GM12878 (cell line): ENCODE data around the gene METTL3. TPM values are rescaled to one million over a fixed set of nuclear protein-coding genes. Genes with fewer than 3 reads are reported as not detected.

ENCODE experiments used
- ATAC-seq: fragments of 200-7000 bp; cut with Tn5 transposase; 3 replicates; pipeline ENCODE4 v1.9.1; 2020; ENCODE audit warnings: mild to moderate bottlenecking, moderate library complexity
- BruUV-seq: library from RNA; stranded (reverse); fragments of 400-500 nt; replicated peaks from 2 replicates; lab custom pipeline; 2021; lab: Mats Ljungman, UMichigan
- CTCF ChIA-PET: fragments of 300-600 bp; sonication (Branson Sonifier 250); formaldehyde crosslinking; extraction: SDS; loops from one replicate; lab custom pipeline; 2021; ENCODE audit warnings: inconsistent platforms; lab: Yijun Ruan, JAX
- POLR2A ChIA-PET: fragments of 350-600 bp; formaldehyde crosslinking; extraction: SDS; loops from one replicate; lab custom pipeline; 2021; ENCODE audit warnings: inconsistent platforms; lab: Charles Lee
- RAD21 ChIA-PET: fragments of 300-600 bp; sonication (Branson Sonifier 250); formaldehyde crosslinking; loops from one replicate; lab custom pipeline; 2023; ENCODE audit warnings: antibody characterized with exemption; ENCODE audit not compliant: unreplicated experiment; lab: Charles Lee
- SMC1A ChIA-PET: fragments of 300-600 bp; sonication (Branson Sonifier 250); formaldehyde crosslinking; loops from one replicate; lab custom pipeline; 2023; ENCODE audit not compliant: unreplicated experiment, uncharacterized antibody; lab: Charles Lee
- DNase-seq: peaks from one replicate; pipeline ENCODE4 v3.0.0-alpha.2; 2011; ENCODE audit warnings: low read depth, low spot score
- FAIRE-seq: peaks from 3 replicates; lab custom pipeline; 2011; peaks lifted over from hg19 to GRCh38; lab: Jason Lieb, UNC
- H2AFZ ChIP-seq: 2 replicates; pipeline ENCODE4 v1.6.0; 2011; ENCODE audit warnings: low read depth, low read length, control low read depth; ENCODE audit not compliant: control insufficient read depth
- H3K27ac ChIP-seq: 2 replicates; pipeline ENCODE4 v1.5.1; 2011; ENCODE audit warnings: control low read depth; ENCODE audit not compliant: control insufficient read depth, insufficient read depth
- H3K27me3 ChIP-seq, 2 experiments: replicated peaks in 1 of 2; 2 replicates each; pipeline versions ENCODE4 v1.6.0 to v1.6.1; 2011; ENCODE audit warnings: low read length in 1 of 2; ENCODE audit not compliant: control insufficient read depth in 2 of 2, insufficient read depth in 2 of 2
- H3K36me3 ChIP-seq, 2 experiments: 2 replicates each; pipeline ENCODE4 v1.5.1; 2011; ENCODE audit warnings: low read length in 1 of 2; ENCODE audit not compliant: control insufficient read depth in 2 of 2, insufficient read depth in 2 of 2
- H3K4me1 ChIP-seq: 2 replicates; pipeline ENCODE4 v1.6.1; 2011; ENCODE audit warnings: mild to moderate bottlenecking, low read length, moderate library complexity, mixed read lengths; ENCODE audit not compliant: control insufficient read depth, insufficient read depth
- H3K4me2 ChIP-seq: 2 replicates; pipeline ENCODE4 v1.6.0; 2011; ENCODE audit warnings: control low read depth; ENCODE audit not compliant: control insufficient read depth, insufficient read depth
- H3K4me3 ChIP-seq: fragments of 200-600 bp; sonication (generic); 2 replicates; pipeline ENCODE4 v1.5.1; 2016
- H3K79me2 ChIP-seq: 2 replicates; pipeline ENCODE4 v1.6.0; 2011; ENCODE audit warnings: low read length; ENCODE audit not compliant: control insufficient read depth, insufficient read depth
- H3K9ac ChIP-seq: 2 replicates; pipeline ENCODE4 v1.8.0; 2011; ENCODE audit warnings: low read length, control low read depth, mixed read lengths; ENCODE audit not compliant: control insufficient read depth, insufficient read depth
- H3K9me3 ChIP-seq: replicated peaks from 3 replicates; pipeline ENCODE4 v1.5.1; 2011; ENCODE audit warnings: mild to moderate bottlenecking, low read length; ENCODE audit not compliant: control insufficient read depth, insufficient read depth
- H4K20me1 ChIP-seq: 2 replicates; pipeline ENCODE4 v1.6.0; 2011; ENCODE audit not compliant: control insufficient read depth, insufficient read depth
- ATF7 ChIP-seq: fragments of 450-650 bp; IDR thresholded peaks from 2 replicates; pipeline ENCODE4 v1.6.1; 2016; ENCODE audit warnings: low read depth, mild to moderate bottlenecking
- BMI1 ChIP-seq: fragments of 450-650 bp; IDR thresholded peaks from 2 replicates; pipeline ENCODE4 v1.6.1; 2016; ENCODE audit warnings: mild to moderate bottlenecking, moderate library complexity, borderline replicate concordance
- FOXM1 ChIP-seq: IDR thresholded peaks from 2 replicates; pipeline ENCODE4 v1.6.1; 2012; ENCODE audit warnings: low read depth, mild to moderate bottlenecking, inconsistent platforms, low read length, moderate library complexity
- MLLT1 ChIP-seq: fragments of 450-650 bp; IDR thresholded peaks from 2 replicates; pipeline ENCODE4 v1.6.1; 2016; ENCODE audit warnings: mild to moderate bottlenecking
- NR2F1 ChIP-seq: fragments of 450-650 bp; conservative IDR thresholded peaks from 2 replicates; pipeline ENCODE4 v1.6.1; 2017; ENCODE audit warnings: mild to moderate bottlenecking
- ZNF207 ChIP-seq: fragments of 450-650 bp; IDR thresholded peaks from 2 replicates; pipeline ENCODE4 v1.6.1; 2014; ENCODE audit warnings: antibody characterized with exemption, mild to moderate bottlenecking, borderline replicate concordance
- ZNF24 ChIP-seq: fragments of 450-650 bp; IDR thresholded peaks from 2 replicates; pipeline ENCODE4 v1.6.1; 2017; ENCODE audit warnings: antibody characterized with exemption, mild to moderate bottlenecking
- WGBS: methylation state at CpG from one replicate; pipeline ENCODE4 v1.1.6; 2016; ENCODE audit warnings: low lambda C conversion rate; ENCODE audit not compliant: insufficient replicate concordance, insufficient coverage; ENCODE audit errors: missing lambda C conversion rate; 5-methylcytosine and 5-hydroxymethylcytosine counted together
- in situ Hi-C: fragments of 300-500 bp; cut with MboI; formaldehyde crosslinking; loops from 9 replicates; pipeline ENCODE4 v1.14.3; 2018; ENCODE audit warnings: mixed read lengths
- intact Hi-C: fragments of 100-400 bp; cut with micrococcal nuclease; formaldehyde crosslinking; loops from one replicate; pipeline ENCODE4 v1.14.2; 2022; ENCODE audit not compliant: unreplicated experiment
- polyA plus RNA-seq, 11 experiments: library from polyadenylated mRNA; depleted of rRNA in 4 of 11; unstranded in 6 of 11; stranded (reverse) in 5 of 11; fragments of >200 nt; fragmentation: Nextera tagmentation in 4 of 11; fragmentation: Illumina TruSeq in 1 of 11; extraction: Ambion mirVana in 4 of 11; extraction: Trizol in 1 of 11; gene quantifications; 1 replicate in 1 of 11; 2 replicates in 10 of 11; pipeline versions ENCODE4 v1.2.1 to v1.2.3, GENCODE V29; 2011 to 2016; ENCODE audit warnings: inconsistent platforms in 2 of 11, missing spikeins in 2 of 11, low read depth in 1 of 11
- total RNA-seq, 4 experiments: library from RNA; depleted of rRNA in 3 of 4; stranded (reverse); fragments of >200 nt in 3 of 4; fragmentation: Illumina TruSeq in 1 of 4; extraction: Trizol in 1 of 4; gene quantifications; 2 replicates each; pipeline versions ENCODE4 v1.2.1 to v1.2.3, GENCODE V29; 2013 to 2021

Gene METTL3
- total and polyA plus RNA-seq, 10 of the 15 experiments (the other 5 are each of a cell fraction or from before 2014, with no cell fraction given), result 32.8 to 165 (median 65.5) TPM

DNA sequence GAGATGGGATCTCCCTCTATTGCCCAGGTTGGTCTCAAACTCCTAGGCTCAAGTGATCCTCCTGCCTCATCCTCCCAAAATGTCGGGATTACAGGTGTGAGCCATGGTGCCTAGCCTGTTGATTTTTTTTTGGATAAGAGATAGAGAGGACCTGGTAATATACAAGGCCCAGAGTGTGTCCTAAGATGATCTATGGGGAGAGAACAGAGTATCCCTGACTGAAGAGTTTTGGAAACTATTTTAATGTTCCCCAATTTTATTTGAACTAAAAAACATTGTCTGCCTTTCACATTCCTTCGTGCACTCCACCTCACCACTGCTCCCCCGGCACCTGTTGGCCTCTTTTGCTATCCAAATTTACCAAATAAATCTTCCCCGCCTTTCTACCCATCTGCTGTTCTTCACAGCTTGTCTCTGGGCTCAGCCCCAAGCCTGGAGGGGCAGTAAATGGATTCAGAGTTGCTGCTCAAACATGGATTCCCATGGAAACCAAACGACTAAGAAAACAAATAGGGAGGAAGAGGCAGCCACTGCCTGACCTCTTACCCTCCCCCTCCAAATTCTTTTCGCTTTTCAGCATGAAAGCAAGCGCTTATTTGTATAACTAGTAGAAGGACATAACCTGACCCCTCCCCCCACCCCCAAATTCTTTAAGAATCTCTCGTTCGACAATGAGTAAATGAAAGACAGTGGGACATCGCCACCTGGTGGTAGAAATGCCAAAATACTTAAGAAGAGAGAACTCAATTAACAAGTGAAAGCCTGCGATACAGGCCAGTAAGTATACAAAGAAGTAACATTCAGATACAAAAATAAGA is 46.2 kb upstream of the METTL3 start (continued):
- peak; percentile 99 for TF ChIP-seq MLLT1
- 0 out of 2 replicates have a peak, but pooled peaks have one; percentile 36 for TF ChIP-seq FOXM1
- TF ChIP-seq BMI1, result peak; percentile 40; the same call in 1 of the 2 replicates
- TF ChIP-seq NR2F1, result peak; percentile 80
- peak; percentile 46; the same call in 1 of the 2 replicates for TF ChIP-seq ZNF207

DNA sequence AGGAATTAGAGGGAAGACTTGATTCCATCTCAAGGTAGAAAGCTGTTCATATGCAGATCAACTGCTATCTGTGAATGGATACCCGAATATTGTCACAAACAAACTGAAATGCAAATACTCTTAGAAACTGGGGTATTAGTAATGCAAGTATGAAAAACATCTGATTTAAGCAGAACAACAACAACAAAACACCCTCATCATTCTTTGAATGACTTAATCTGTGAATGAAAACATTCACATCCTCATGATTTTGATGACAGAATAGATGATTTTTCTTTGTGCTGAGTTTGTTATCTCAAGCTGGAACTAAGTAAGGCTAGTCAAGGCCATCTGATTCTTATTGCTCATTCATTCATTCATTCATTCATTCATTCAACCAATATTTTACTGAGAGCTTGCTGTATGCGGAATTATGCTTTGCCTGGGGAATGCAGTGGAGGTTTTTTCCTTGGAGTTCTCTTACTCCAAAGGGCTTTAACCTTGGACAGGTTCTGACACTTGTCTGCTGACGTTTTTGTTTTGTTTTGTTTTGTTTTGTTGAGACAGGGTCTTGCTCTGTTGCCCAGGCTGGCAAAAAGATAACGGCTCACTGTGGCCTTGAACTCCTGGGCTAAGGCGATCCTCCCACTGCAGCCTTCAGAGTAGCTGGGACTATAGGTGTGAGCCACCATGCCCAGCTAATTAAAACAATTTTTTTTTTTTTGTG is 45.4 kb upstream of the METTL3 start:
- H3K9ac ChIP-seq, result no peak overlapping the region
- RAD21 ChIA-PET, result interaction anchor here (0.6 to 6.3 kb wide), 11 partner anchors 15 to 542 kb away, joined by 3 to 141 read pairs (median 6); partner anchors contain the start of genes CHD8, METTL3 and SALL2
- no peaks in the 10 kb centered on the region for H3K9me3 ChIP-seq
- ATAC-seq, result no peak
- CTCF ChIA-PET, result interaction anchor here (0.6 to 9.5 kb wide), 22 partner anchors 14 to 586 kb away, joined by 3 to 207 read pairs (median 4); partner anchors contain the start of genes CHD8, METTL3 and SALL2
- H3K27ac ChIP-seq, result no peak overlapping the region
- peak; percentile 47 for FAIRE-seq
- H3K4me1 ChIP-seq, result no peaks in the 10 kb centered on the region
- WGBS, result 35% methylated on average over 5 of the region's 5 CpGs
- TF ChIP-seq ZNF24 (peak; percentile 80; the same call in 1 of the 2 replicates), ATF7 (no peak)
- H3K4me2 ChIP-seq, result no peak overlapping the region
- DNase-seq, result no peak
- H3K4me3 ChIP-seq, result no peak overlapping the region
- H3K27me3 ChIP-seq, result no peaks in the 10 kb centered on the region
- in situ Hi-C loops (loop anchor here (5.0 kb wide), 1 partner anchor 54 kb away; no protein-coding TSS in a partner anchor), intact Hi-C loops (loop anchor here (1.0 kb wide), 2 partner anchors 58 to 100 kb away; partner anchors contain the start of gene CHD8)
- no TSS peak for BruUV-seq
- SMC1A ChIA-PET, result interaction anchor here (0.6 to 7.1 kb wide), 13 partner anchors 22 to 452 kb away, joined by 3 to 133 read pairs (median 3); partner anchors contain the start of gene CHD8
- POLR2A ChIA-PET, result interaction anchor here (0.5 to 1.6 kb wide), 7 partner anchors 49 to 286 kb away, joined by 3 to 6 read pairs (median 4); no protein-coding TSS in a partner anchor
- H4K20me1 ChIP-seq, result no peaks in the 10 kb centered on the region
- H3K79me2 ChIP-seq, result no peaks in the 10 kb centered on the region
- H3K36me3 ChIP-seq, result no peaks in the 10 kb centered on the region
- H2AFZ ChIP-seq, result no peak overlapping the region
